ENCODE measurements around the gene C11orf97. TPM values are rescaled to one million over a fixed set of nuclear protein-coding genes. Genes with fewer than 3 reads are reported as not detected.

The C11orf97 gene
- total and polyA plus RNA-seq, 2 of the 8 experiments (the other 6 are each of a cell fraction or from before 2014, with no cell fraction given), result not detected

DNA sequence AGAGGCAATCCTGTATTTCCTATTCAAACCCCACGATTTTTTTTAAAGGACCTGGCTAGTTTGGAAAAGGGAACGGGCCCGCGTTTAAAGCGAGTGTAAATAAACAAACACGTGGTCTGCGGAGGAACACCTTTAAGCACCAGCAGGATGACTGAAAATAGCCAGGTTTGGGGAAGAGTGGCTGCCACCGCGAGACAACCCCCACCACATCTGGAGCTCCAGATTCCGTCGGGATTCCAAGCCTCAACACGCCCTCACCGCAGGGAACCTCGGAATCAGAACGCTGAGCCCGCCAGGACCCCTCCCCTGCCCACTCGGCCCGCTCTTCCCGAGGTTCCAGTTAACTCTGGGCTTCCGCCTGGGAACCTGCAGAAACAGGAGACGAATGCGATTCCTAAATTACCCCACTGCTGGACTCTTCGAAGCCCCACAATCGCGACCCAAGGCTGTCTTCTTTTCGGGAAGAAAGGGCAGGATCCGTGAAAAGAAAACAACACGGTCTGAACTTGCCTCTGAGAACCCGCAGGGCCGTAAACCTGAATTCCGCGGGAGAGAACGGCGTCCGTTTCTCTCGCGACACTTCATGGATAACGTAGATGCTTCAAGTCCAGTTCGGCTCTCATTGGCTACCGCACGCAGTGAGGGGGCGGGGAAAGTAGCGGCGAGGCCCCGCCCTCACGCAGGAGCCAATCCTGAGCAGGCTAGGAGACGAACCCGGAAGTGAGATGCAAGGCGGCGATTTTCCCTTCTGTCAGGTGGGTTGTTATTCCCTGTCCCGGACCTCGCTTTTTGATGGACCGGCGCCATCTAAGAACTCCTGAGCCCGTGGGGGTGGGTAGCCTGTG lies 18.8 kb upstream of the C11orf97 start, which contains the start of the genes ANKRD49 and MRE11 (continued):
- TF ChIP-seq TAF1 (IDR thresholded peaks at IDR 0.05; ENCODE audit: low read depth, low read length) (peak; percentile 93), CTBP2 (IDR thresholded peaks at IDR 0.05; ENCODE audit: borderline replicate concordance, insufficient read depth, insufficient read length, low read length) (no peak), KDM5A (IDR thresholded peaks at IDR 0.05; ENCODE audit: low read length) (0 out of 2 replicates have a peak, but pooled peaks have one; percentile 22), ASH2L (IDR thresholded peaks at IDR 0.05; ENCODE audit: low read length) (peak; percentile 62), HDAC2 (IDR thresholded peaks at IDR 0.05; ENCODE audit: borderline replicate concordance in 1 of 2, low read depth in 2 of 2, low read length in 2 of 2) (no peak; a peak in 2 of 4 replicates), NRF1 (IDR thresholded peaks at IDR 0.05; ENCODE audit: low read depth, low read length) (no peak), RXRA (IDR thresholded peaks at IDR 0.05; ENCODE audit: insufficient read depth, low read depth, low read length) (no peak), TEAD4 (IDR thresholded peaks at IDR 0.05; ENCODE audit: low read depth, low read length) (peak; percentile 86), FOSL1 (IDR thresholded peaks at IDR 0.05; ENCODE audit: insufficient read depth, low read depth, low read length) (no peak), GABPA (IDR thresholded peaks at IDR 0.05; ENCODE audit: borderline replicate concordance, insufficient read depth, low read length) (no peak)
- TF ChIP-seq, protein P1, sequence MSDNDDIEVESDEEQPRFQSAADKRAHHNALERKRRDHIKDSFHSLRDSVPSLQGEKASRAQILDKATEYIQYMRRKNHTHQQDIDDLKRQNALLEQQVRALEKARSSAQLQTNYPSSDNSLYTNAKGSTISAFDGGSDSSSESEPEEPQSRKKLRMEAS (IDR thresholded peaks at IDR 0.05), result peak; percentile 90

Data from H1 (cell line).